Omental fat pad (tissue), 4 donors: ENCODE results near the gene AGMO. TPM values are rescaled to one million over a fixed set of nuclear protein-coding genes. Genes with fewer than 3 reads are reported as not detected.

Experiments used
- ATAC-seq: fragments of 150-250 bp; one replicate; pipeline ENCODE4 v1.9.1; 2016; ENCODE audit warnings: mild to moderate bottlenecking, moderate library complexity; ENCODE audit not compliant: low FRiP score
- DNase-seq: peaks from one replicate; pipeline ENCODE4 v3.0.0-alpha.2; 2019; ENCODE audit warnings: low spot score
- CTCF ChIP-seq, 3 donors: fragments of 450-650 bp; IDR thresholded peaks; one replicate each; pipeline ENCODE4 v1.5.1; 2016 to 2017; ENCODE audit warnings: antibody characterized with exemption in 3 of 3, mild to moderate bottlenecking in 3 of 3, moderate library complexity in 2 of 3
- total RNA-seq, 4 donors: library from RNA; depleted of rRNA; stranded (reverse); fragments of >200 nt; gene quantifications; one replicate each; pipeline ENCODE4 v1.1.0, GENCODE V29; 2016

The AGMO gene
- total RNA-seq, 4 donors from 2014 or later: 2.2 to 21.1 (median 3.9) TPM

- ATAC-seq: no peak
- no peak for DNase-seq
- TF ChIP-seq CTCF (IDR thresholded peaks at IDR 0.05): no peak
Observed at GRCh38 chr7:15457990-15458955, 103.5 kb downstream of the AGMO start.

GRCh38 chr7:15452670-15453069 lies 109.1 kb downstream of the AGMO start:
- no peak for ATAC-seq
- no peak for TF ChIP-seq CTCF (IDR thresholded peaks at IDR 0.05)
- DNase-seq: no peak

GRCh38 chr7:15446722-15447121 lies 115.1 kb downstream of the AGMO start:
- no peak for DNase-seq
- ATAC-seq: no peak
- TF ChIP-seq CTCF (IDR thresholded peaks at IDR 0.05): no peak

- DNase-seq (no peak), ATAC-seq (no peak)
- no peak for TF ChIP-seq CTCF (IDR thresholded peaks at IDR 0.05)
Observed at GRCh38 chr7:15446280-15446679, 115.5 kb downstream of the AGMO start.

- no peak for TF ChIP-seq CTCF (IDR thresholded peaks at IDR 0.05)
- DNase-seq (no peak), ATAC-seq (no peak)
Observed at GRCh38 chr7:15441915-15442314, 119.9 kb downstream of the AGMO start.

GRCh38 chr7:15440482-15440881 lies 121.3 kb downstream of the AGMO start:
- ATAC-seq: no peak

More at GRCh38 chr7:15440482-15440881, 121.3 kb downstream of the AGMO start:
- DNase-seq: no peak
- no peak for TF ChIP-seq CTCF (IDR thresholded peaks at IDR 0.05)
